Aorta (tissue), 5 donors: ENCODE results near the gene TBC1D10B. TPM values are rescaled to one million over a fixed set of nuclear protein-coding genes. Genes with fewer than 3 reads are reported as not detected.
A peak's percentile ranks its signal among the peaks of the same experiment; 100 is the strongest.

ENCODE experiments used
- ATAC-seq: fragments of 200-7000 bp; cut with Tn5 transposase; one replicate; pipeline ENCODE4 v1.9.1; 2022; ENCODE audit warnings: moderate library complexity; ENCODE audit not compliant: low FRiP score
- DNase-seq, 2 donors: peaks; one replicate each; pipeline ENCODE4 v3.0.0-alpha.2; 2020
- H3K27ac ChIP-seq, 2 donors: one replicate each; pipeline ENCODE4 v1.5.1; 2013; ENCODE audit warnings: low read length in 2 of 2, mild to moderate bottlenecking in 2 of 2, moderate library complexity in 2 of 2, control low read depth in 1 of 2, inconsistent platforms in 1 of 2, low read depth in 1 of 2
- H3K27me3 ChIP-seq, 2 donors: one replicate each; pipeline ENCODE4 v1.6.1; 2013; ENCODE audit warnings: control low read depth in 1 of 2, low read length in 1 of 2, mild to moderate bottlenecking in 1 of 2, moderate library complexity in 1 of 2; ENCODE audit not compliant: insufficient read depth in 2 of 2, control insufficient read depth in 1 of 2
- H3K36me3 ChIP-seq, 2 donors: one replicate each; pipeline ENCODE4 v1.6.1; 2013; ENCODE audit warnings: control low read depth in 1 of 2, low read length in 1 of 2, mild to moderate bottlenecking in 1 of 2; ENCODE audit not compliant: insufficient read depth in 2 of 2, control insufficient read depth in 1 of 2
- H3K4me1 ChIP-seq, 2 donors: one replicate each; pipeline ENCODE4 v1.6.1; 2013; ENCODE audit warnings: low read length in 2 of 2, control low read depth in 1 of 2, mild to moderate bottlenecking in 1 of 2, moderate library complexity in 1 of 2; ENCODE audit not compliant: insufficient read depth in 2 of 2, control insufficient read depth in 1 of 2
- H3K4me3 ChIP-seq, 2 donors: one replicate each; pipeline ENCODE4 v1.5.1; 2013; ENCODE audit warnings: low read length in 2 of 2, control low read depth in 1 of 2, mild to moderate bottlenecking in 1 of 2
- H3K9me3 ChIP-seq: one replicate; pipeline ENCODE4 v1.6.1; 2013; ENCODE audit warnings: mild to moderate bottlenecking, low read length; ENCODE audit not compliant: control insufficient read depth
- WGBS, 2 donors: extraction: QIAGEN DNeasy Blood & Tissue Kit; methylation state at CpG; one replicate each; pipeline ENCODE4 v1.1.7; 2013; 5-methylcytosine and 5-hydroxymethylcytosine counted together
- intact Hi-C, 2 donors: fragments of 100-400 bp; cut with DNase I; formaldehyde crosslinking; loops; one replicate each; pipeline versions ENCODE4 v1.14.2 to v1.15.0; 2022
- polyA plus RNA-seq, 2 donors: library from polyadenylated mRNA; stranded (reverse); fragments of 200-250 nt; gene quantifications; one replicate each; pipeline ENCODE4 v1.2.3, GENCODE V29; 2013
- total RNA-seq, 2 donors: library from RNA; stranded (reverse); fragmentation: NEBNext Ultra II Directional; extraction: Animal tissue kit (Norgen Biotek cat#: 25700); gene quantifications; one replicate each; pipeline ENCODE4 v1.2.1, GENCODE V29; 2021
- donor health status: healthy with polysubstance abuse.
- donor health status: Bipolar disorder and iron deficiency.
- donor health status: DM: no; HTN: no; CAD: no.
- donor health status: DM: no; HTN: no; CAD: no.
- donor health status: DM: yes; HTN: yes; CAD: no.

The TBC1D10B gene
- total and polyA plus RNA-seq, 4 donors = 10.3 to 38.0 (median 26.4) TPM

GRCh38 chr16:30383521-30383920, 13.2 kb upstream of the TBC1D10B start:
- H3K36me3 ChIP-seq = no peaks in the 10 kb centered on the region
- H3K9me3 ChIP-seq = no peaks in the 10 kb centered on the region
- no peak overlapping the region for H3K4me3 ChIP-seq
- no peaks in the 10 kb centered on the region for H3K27me3 ChIP-seq
- intact Hi-C loops = no loop called here
- H3K4me1 ChIP-seq = no peaks in the 10 kb centered on the region
- DNase-seq (no peak), ATAC-seq (no peak)
- WGBS, 2 donors = 20 to 30% methylated on average over 2 of the region's 2 CpGs
- no peak overlapping the region for H3K27ac ChIP-seq

GRCh38 chr16:30382111-30382881, 12.0 kb upstream of the TBC1D10B start, which contains the start of gene SEPTIN1:
TSS of gene SEPTIN1 (minus strand) at chr16:30382561. CDS start at chr16:30382542, 19 bp downstream.
- H3K27me3 ChIP-seq = no peaks in the 10 kb centered on the region
- intact Hi-C loops = no loop called here
- H3K27ac ChIP-seq = no peak within 1 kb of the TSS
- WGBS, 2 donors = 70 to 72% methylated on average over 12 of the region's 12 CpGs
- no peaks in the 10 kb centered on the region for H3K36me3 ChIP-seq
- no peak within 1 kb of the TSS for H3K4me3 ChIP-seq
- DNase-seq (no peak), ATAC-seq (no peak)
- no peaks in the 10 kb centered on the region for H3K9me3 ChIP-seq
- no peaks in the 10 kb centered on the region for H3K4me1 ChIP-seq

GRCh38 chr16:30381291-30382041, 11.2 kb upstream of the TBC1D10B start:
- H3K9me3 ChIP-seq = no peaks in the 10 kb centered on the region
- DNase-seq = no peak
- H3K27me3 ChIP-seq = no peaks in the 10 kb centered on the region
- H3K4me3 ChIP-seq = no peak overlapping the region
- intact Hi-C loops = no loop called here
- H3K4me1 ChIP-seq = no peaks in the 10 kb centered on the region
- H3K36me3 ChIP-seq = no peaks in the 10 kb centered on the region
- 72 to 78% methylated on average over 13 of the region's 13 CpGs for WGBS, 2 donors
- no peak for ATAC-seq
- no peak overlapping the region for H3K27ac ChIP-seq

DNA sequence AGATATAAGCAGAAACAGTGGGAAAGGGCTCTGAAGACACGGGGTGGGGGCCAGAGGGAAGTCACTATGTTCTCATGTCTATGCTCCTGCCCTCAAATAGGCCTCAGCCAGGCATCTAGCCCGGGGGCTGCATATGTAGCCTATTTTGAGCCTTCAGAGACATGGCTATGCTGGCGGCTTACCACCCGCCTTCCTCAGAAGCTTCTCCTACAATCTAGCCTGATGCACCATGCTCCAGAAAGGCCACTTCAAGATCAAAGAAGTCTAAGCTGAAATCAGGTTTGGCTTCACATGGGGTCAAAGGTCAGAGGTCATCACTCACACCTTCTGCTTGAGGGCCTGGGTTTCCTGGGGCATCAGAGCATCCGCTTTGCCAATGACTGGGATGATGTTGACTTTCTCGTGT, 10.5 kb upstream of the TBC1D10B start:
- H3K27ac ChIP-seq = no peak overlapping the region
- H3K36me3 ChIP-seq = no peaks in the 10 kb centered on the region
- no peaks in the 10 kb centered on the region for H3K27me3 ChIP-seq
- no peaks in the 10 kb centered on the region for H3K4me1 ChIP-seq
- 73 to 78% methylated on average over 6 of the region's 6 CpGs for WGBS, 2 donors
- DNase-seq (no peak), ATAC-seq (no peak)
- H3K4me3 ChIP-seq = no peak overlapping the region
- H3K9me3 ChIP-seq = no peaks in the 10 kb centered on the region
- intact Hi-C loops = no loop called here

DNA sequence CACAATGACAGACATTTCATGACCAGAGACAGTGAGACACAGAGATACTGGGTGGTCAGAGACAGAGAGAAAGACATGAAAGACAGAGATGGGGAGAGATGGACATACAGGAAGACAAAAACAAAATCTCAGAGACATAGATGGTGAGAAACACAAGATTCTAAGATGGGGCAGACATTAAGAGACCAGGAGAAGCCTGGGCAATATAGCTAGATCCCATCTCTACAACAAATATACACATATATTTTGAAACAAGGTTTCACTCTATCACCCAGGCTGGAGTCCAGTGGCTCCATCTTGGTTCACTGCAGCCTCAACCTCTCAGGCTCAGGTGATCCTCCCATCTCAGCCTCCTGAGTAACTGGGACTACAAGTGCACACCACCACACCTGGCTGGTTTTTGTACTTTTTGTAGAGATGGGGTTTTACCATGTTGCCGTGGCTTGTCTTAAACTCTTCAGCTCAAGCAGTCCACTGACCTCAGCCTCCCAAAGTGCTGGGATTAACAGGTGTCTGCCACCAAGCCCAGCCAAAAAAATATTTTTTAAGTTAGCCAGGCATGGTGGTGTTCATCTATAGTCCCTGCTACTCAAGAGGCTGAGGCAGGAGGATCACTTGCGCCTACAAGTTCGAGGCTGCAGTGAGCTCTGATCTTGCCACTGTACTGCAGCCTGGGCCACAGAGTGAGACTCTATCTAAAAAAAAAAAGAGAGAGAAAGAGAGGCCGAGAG, 9.9 kb upstream of the TBC1D10B start:
- ATAC-seq (no peak), DNase-seq (no peak)
- Histone ChIP-seq H3K36me3 (no peaks in the 10 kb centered on the region), H3K4me3 (no peak overlapping the region), H3K27ac (no peak overlapping the region), H3K4me1 (no peaks in the 10 kb centered on the region), H3K27me3 (no peaks in the 10 kb centered on the region), H3K9me3 (no peaks in the 10 kb centered on the region)
- intact Hi-C loops = no loop called here
- WGBS, 2 donors = 88 to 89% methylated on average over 4 of the region's 4 CpGs

GRCh38 chr16:30379158-30379783, 9.0 kb upstream of the TBC1D10B start:
- peak overlapping the region; percentile 4 to 35 for H3K4me3 ChIP-seq
- intact Hi-C loops = loop anchor here in 1 of 2 donors (5.0 to 10.0 kb wide), 2 partner anchors 276 to 572 kb away; partner anchors contain the start of genes FBRS, MAZ and PRR14
- no peaks in the 10 kb centered on the region for H3K36me3 ChIP-seq
- H3K4me1 ChIP-seq = no peaks in the 10 kb centered on the region
- H3K27ac ChIP-seq = peak overlapping the region in 1 of 2 donors; percentile 34
- no peaks in the 10 kb centered on the region for H3K9me3 ChIP-seq
- WGBS, 2 donors = 21 to 27% methylated on average over 26 to 27 of the region's 27 CpGs
- DNase-seq (no peak), ATAC-seq (no peak)
- no peaks in the 10 kb centered on the region for H3K27me3 ChIP-seq

DNA sequence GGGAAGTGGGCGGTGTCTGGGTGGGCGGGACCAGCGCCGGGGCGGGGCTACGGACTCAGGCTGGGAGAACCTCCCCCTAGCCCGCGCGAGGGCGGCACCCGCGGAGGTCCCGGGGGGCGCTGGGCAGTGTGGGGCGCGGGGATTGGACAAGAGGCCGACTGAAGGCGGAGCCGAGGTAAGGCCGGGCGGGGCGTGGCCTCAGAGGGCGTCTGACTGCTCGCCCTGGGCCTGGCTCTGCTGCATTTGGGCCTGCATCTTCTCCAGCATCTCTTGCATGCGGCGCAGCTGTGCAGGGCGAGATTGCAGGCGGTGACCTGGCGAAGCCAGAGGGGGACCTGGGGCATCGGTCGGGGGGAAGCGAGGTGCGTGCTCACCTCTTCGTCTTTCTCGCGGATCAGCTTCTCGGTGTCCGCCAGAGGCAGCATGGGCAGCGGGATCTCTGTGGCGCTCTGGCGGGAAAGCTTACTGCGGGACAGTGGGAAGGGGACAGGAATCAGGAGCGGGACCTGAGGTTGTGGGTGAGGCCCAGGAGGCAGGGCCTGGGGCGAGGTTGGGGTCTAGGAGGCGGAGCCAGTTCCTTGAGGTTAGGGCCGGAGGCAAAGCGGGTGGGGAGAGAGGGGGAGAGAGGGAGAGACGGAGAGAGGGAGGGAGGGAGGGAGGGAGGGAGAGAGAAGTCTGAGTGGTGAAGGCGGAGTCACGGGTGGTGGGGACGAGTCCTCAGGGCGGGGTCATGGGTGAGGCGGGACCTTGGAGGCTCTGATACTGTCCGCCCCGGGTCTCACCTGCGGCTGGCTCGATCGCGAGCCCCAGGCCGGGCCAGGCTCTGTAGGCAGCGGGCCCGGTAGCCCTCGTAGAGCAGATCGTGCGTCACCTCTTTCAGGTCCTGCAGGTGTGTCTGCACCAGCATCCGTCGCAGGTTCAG, 8.2 kb upstream of the TBC1D10B start:
- H3K4me1 ChIP-seq = no peaks in the 10 kb centered on the region
- H3K4me3 ChIP-seq = peak overlapping the region; percentile 35 to 82
- DNase-seq = peak; percentile 99 to 100
- H3K27ac ChIP-seq = peak overlapping the region; percentile 10 to 39
- no peaks in the 10 kb centered on the region for H3K9me3 ChIP-seq
- 1% methylated on average over 56 to 67 of the region's 67 CpGs for WGBS, 2 donors
- no peaks in the 10 kb centered on the region for H3K27me3 ChIP-seq
- no peaks in the 10 kb centered on the region for H3K36me3 ChIP-seq
- intact Hi-C loops = loop anchor here in 1 of 2 donors (5.0 to 10.0 kb wide), 2 partner anchors 276 to 571 kb away; partner anchors contain the start of genes FBRS, MAZ and PRR14
- peak; percentile 99 for ATAC-seq
